Skeletal muscle satellite cell (primary cell): ENCODE measurements around the gene CCDC74B.
"Not testable (repeated sequence)": the region's sequence is repeated elsewhere in the genome, so short reads cannot be mapped to it uniquely, and the experiment has no call there.

Experiments used
- H3K27me3 ChIP-seq: 2 replicates; pipeline ENCODE4 v1.7.0; 2013; ENCODE audit warnings: low read length; ENCODE audit not compliant: control insufficient read depth, insufficient read depth
- H3K36me3 ChIP-seq: 2 replicates; pipeline ENCODE4 v1.7.0; 2013; ENCODE audit warnings: mild to moderate bottlenecking, control low read depth, low read length; ENCODE audit not compliant: insufficient read depth
- H3K4me1 ChIP-seq: 2 replicates; pipeline ENCODE4 v1.7.0; 2013; ENCODE audit warnings: low read length; ENCODE audit not compliant: control insufficient read depth, insufficient read depth
- H3K4me2 ChIP-seq: 2 replicates; pipeline ENCODE4 v1.7.0; 2013; ENCODE audit warnings: mild to moderate bottlenecking, low read length
- H3K4me3 ChIP-seq: 2 replicates; pipeline ENCODE4 v1.7.0; 2013; ENCODE audit warnings: low read length
- H3K9ac ChIP-seq: 2 replicates; pipeline ENCODE4 v1.7.0; 2013; ENCODE audit warnings: mild to moderate bottlenecking, low read depth, low read length, moderate library complexity
- H3K9me3 ChIP-seq: replicated peaks from 2 replicates; pipeline ENCODE4 v1.7.0; 2013; ENCODE audit warnings: mild to moderate bottlenecking, control low read depth, low read length

CCDC74B gene

DNA sequence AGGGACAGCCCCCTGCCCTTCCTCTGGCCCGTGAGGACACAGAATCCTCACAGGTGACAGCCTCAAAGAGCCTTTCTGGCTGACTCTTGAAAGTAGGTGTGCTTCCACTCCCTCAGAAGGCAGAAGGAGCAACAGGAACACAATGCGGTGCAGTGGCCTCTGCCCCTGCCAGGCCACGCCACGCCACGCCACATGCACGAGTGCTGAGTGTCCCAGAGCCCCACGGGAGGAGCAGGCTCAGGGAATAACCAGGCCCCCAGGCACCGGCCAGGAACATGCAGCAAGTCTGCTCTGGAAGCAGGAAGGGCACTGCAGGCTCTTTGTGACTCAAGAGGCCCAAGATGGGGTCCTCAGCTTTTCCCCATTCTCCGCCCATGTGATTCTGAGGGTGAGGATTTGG lies 18.1 kb upstream of the CCDC74B start:
- Histone ChIP-seq H3K4me1 (no peaks in the 10 kb centered on the region), H3K4me3 (no peak overlapping the region), H3K36me3 (peaks cover 30% of the 10 kb centered on the region), H3K9me3 (no peaks in the 10 kb centered on the region), H3K9ac (no peak overlapping the region), H3K27me3 (no peaks in the 10 kb centered on the region), H3K4me2 (no peak overlapping the region)

DNA sequence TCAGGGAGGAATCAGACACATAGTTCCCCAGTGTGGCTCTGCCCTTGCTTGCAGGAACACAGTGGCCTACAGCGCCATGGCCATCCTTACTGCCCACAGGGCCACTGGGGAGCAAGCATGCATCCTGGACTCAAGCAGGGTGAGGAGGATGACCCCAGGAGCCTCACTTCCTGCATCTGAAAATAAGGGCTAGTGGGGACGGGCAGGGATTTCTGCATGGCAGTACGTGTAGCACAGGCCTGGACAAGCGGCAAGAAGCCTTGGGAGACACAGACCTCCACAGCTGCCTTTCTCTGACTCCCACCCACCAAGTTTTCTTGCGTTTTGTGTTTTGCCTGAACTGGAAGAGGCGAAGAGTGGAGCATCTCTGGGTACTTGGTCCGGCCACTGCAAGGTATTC lies 17.6 kb upstream of the CCDC74B start:
- H3K36me3 ChIP-seq, result peaks cover 26% of the 10 kb centered on the region
- not testable (repeated sequence) for H3K9ac ChIP-seq, H3K4me3 ChIP-seq, H3K4me2 ChIP-seq, H3K27me3 ChIP-seq, H3K4me1 ChIP-seq, H3K9me3 ChIP-seq

DNA sequence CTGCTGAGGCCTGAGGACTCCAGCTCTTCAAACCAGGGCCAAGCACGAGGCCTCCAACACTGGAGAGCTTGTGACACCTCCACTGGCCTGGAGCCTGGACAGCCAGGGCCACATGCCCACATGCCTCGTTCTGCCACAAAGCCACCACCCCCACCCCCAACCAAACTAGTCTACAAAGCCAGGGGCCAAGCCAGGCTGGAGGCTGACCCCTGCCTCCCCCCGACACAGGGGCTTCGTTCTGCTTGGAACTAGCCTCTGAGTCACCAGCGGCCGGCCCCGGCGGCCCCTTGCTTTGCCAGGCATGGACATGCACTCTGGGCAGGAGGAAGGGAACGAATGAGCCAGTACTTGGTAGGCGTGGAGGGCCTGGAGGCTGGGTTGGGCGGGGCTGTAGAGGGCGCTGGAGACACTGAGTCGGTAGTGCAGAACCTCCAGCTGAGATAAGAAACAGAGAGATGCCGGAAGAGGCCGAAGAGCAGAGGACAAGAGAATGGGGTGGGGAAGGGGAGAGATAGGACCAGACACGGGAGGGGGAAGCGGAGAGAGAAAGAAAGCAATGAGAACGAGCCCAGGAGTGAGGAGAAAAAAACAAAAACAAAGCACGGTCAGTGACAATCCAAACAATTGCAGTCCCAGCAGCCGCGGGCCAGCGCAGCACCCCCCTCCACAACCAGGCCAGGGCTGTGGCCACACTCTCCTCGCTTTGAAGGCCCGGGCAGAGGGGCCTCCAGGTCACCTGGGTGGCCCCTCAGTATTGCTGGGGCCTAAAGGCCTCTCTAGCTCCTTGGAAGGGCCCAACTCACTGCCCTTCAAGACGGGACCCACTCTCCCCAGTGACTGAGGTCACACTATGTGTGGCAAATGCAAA lies 16.2 kb upstream of the CCDC74B start:
- not testable (repeated sequence) for H3K4me3 ChIP-seq
- H3K36me3 ChIP-seq, result peaks cover 22% of the 10 kb centered on the region

DNA sequence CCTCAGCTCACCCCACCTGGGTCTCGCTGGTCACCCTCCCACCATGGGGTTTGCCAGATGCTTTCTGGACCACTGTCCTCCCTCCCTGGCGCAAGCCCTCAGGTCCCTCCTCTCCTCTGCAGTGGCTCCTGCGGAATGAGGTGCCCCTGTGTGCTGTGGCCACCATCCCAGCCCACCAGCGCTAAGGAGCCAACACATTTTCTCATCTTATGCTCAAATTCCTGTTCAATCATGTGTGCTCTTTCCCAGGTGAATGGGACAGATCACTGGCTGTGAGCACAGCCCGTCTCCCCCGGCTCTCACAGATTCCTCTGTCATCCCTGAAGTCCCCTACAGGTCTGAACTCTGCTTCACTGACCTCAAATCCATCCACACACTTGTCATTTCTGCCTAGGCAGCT lies 15.2 kb upstream of the CCDC74B start:
- no peaks in the 10 kb centered on the region for H3K4me1 ChIP-seq
- peaks cover 15% of the 10 kb centered on the region for H3K36me3 ChIP-seq
- H3K4me3 ChIP-seq, result no peak overlapping the region
- H3K27me3 ChIP-seq, result no peaks in the 10 kb centered on the region
- H3K9me3 ChIP-seq, result no peaks in the 10 kb centered on the region
- H3K4me2 ChIP-seq, result no peak overlapping the region
- H3K9ac ChIP-seq, result no peak overlapping the region

More for the DNA sequence above, 16.2 kb upstream of the CCDC74B start:
- H3K9ac ChIP-seq, H3K4me1 ChIP-seq, H3K9me3 ChIP-seq, H3K4me2 ChIP-seq, H3K27me3 ChIP-seq: not testable (repeated sequence)

DNA sequence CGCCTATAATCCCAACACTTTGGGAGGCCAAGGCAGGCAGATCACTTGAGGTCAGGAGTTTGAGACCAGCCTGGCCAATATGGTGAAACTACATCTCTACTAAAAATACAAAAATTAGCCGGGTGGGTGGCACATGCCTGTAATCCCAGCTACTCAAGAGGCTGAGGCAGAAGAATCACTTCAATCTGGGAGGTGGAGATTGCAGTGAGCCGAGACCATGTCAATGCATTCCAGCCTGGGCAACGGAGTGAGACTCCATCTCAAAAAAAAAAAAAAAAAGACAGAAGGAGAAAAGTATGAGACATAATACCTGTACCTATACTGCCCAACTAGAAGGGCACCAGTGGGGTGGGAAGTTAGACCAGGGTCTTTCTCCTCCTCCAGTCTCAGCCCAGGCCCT lies 14.5 kb upstream of the CCDC74B start:
- not testable (repeated sequence) for H3K4me3 ChIP-seq, H3K9ac ChIP-seq, H3K9me3 ChIP-seq, H3K27me3 ChIP-seq, H3K4me2 ChIP-seq, H3K4me1 ChIP-seq
- H3K36me3 ChIP-seq, result peaks cover 16% of the 10 kb centered on the region

DNA sequence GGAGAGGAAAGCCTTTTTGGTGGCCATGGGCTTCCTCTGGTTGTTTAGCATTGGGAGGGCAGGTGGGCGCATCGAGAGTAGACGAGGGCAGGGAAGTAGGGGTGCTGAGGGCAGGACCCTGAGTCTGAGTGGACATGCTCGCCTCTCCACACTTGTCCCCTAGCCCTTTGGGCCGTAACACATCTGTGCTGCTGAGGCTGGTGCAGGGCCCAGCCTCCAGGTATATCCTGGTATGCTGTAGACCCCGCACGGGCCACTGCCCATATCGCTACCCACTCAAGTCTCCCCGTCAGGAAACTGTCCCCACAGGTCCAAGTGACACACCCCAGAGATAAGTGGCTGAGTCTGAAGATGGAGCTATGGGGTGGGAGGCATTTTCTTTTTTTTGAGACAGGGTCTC lies 13.7 kb upstream of the CCDC74B start:
- no peak overlapping the region for H3K4me3 ChIP-seq
- no peak overlapping the region for H3K4me2 ChIP-seq
- no peaks in the 10 kb centered on the region for H3K27me3 ChIP-seq
- no peaks in the 10 kb centered on the region for H3K4me1 ChIP-seq
- H3K9me3 ChIP-seq, result no peaks in the 10 kb centered on the region
- peaks cover 11% of the 10 kb centered on the region for H3K36me3 ChIP-seq
- H3K9ac ChIP-seq, result no peak overlapping the region

DNA sequence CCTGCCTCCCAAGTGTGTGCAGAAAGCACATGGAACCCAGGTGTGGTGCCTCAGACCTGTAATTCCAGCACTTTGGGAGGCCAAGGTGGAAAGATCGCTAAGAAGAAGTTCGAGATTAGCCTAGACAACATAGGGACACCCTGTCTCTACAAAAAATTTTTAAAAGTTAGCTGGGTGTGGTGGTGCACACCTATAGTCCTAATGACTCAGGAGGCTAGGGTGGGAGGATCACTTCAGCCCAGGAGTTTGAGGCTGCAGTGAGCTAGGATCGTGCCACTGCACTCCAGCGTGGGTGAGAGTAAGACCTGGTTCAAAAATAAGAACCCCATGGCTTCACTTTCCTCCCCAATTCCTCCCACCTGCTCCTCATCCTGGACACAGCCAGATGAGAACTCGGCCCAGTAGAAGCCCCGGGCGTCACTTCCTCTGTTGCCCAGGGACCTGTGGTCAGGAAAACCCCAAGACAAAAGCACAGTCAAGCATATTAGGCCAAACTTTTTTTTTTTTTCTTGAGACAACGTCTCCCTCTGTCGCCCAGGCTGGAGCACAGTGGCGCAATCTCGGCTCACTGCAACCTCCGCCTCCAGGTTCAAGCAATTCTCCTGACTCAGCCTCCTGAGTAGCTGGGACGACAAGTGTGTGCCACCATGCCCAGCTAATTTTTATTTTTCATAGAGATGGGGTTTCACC lies 13.1 kb upstream of the CCDC74B start:
- H3K4me2 ChIP-seq, H3K27me3 ChIP-seq, H3K9ac ChIP-seq, H3K4me3 ChIP-seq, H3K4me1 ChIP-seq, H3K9me3 ChIP-seq: not testable (repeated sequence)
- peaks cover 12% of the 10 kb centered on the region for H3K36me3 ChIP-seq

DNA sequence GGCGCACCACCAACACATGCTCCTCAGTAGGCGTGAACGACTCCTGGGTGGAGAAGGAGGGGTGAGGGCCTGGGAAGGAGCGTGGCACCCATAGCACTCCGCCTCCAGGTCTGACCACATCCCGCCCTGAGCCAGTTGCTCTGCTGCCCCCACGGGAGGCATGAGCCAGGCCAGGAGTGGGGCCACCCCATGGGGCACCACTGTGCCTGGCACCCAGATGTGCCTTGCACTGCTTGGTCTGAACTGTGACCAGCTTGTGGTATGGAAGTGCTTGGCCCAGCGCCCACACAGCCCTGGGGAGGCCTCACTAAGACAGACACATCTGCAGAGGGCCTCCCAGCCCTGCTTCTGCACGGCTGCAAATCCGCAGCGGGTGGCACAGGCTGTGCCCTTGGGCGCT lies 12.4 kb upstream of the CCDC74B start:
- H3K27me3 ChIP-seq, result not testable (repeated sequence)

DNA sequence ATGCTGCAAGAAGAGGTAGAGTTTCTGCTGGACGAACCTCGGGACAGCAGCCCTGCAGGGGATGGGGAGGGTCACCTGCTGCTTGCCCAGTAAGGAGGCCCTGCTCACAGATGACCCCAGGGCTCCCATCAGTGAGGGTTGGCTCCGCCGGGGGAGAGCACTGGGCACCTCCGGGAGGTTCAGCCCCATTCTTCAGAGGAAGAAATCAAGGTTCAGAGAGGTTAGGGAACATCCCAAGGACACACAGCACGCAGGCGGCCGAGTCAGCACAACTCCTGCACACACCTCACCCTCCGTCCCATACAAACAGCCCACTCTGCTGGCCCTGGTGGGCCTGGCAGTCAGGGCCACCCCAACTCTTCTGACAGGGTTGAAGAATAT lies 11.7 kb upstream of the CCDC74B start:
- H3K36me3 ChIP-seq, result peaks cover 13% of the 10 kb centered on the region
- H3K9ac ChIP-seq, result no peak overlapping the region
- no peak overlapping the region for H3K4me3 ChIP-seq
- no peak overlapping the region for H3K4me2 ChIP-seq
- no peaks in the 10 kb centered on the region for H3K4me1 ChIP-seq
- no peaks in the 10 kb centered on the region for H3K27me3 ChIP-seq
- no peaks in the 10 kb centered on the region for H3K9me3 ChIP-seq

More for the DNA sequence above, 12.4 kb upstream of the CCDC74B start:
- not testable (repeated sequence) for H3K4me1 ChIP-seq, H3K36me3 ChIP-seq, H3K4me3 ChIP-seq, H3K9ac ChIP-seq, H3K4me2 ChIP-seq, H3K9me3 ChIP-seq

DNA sequence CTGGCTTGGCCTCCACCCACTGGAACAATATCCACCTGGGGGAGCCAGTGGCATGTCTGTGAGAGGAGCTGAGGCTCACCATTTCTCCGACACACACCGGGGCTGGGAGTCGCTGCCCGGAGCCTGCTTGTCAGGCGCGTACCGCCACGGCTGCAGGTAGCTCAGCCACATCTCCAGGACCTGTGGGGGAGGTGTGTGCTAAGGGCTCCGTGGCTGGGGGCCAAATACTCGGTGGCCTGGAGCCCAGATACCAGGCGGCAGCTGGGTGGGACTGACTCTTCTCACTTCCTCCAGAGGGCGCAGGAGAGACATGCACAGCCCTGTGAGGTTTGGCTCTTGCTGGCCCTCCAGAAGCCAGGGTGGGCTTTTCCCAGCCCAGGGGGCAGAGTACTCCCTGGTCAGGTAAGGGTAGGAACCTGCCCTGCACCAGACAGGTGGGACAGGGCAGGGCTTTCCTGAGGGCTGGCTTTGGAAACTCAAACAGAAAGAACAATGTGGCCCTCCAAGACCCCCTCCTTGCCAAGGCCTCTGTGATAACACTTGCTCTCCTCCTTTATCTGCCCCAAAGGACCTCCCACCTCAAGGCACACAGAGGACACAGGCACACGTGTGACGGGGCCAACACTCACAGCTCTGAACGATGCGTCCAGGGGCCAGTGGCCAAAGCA lies 11.2 kb upstream of the CCDC74B start:
- H3K9ac ChIP-seq, H3K4me2 ChIP-seq: not testable (repeated sequence)
- peaks cover 13% of the 10 kb centered on the region for H3K36me3 ChIP-seq

DNA sequence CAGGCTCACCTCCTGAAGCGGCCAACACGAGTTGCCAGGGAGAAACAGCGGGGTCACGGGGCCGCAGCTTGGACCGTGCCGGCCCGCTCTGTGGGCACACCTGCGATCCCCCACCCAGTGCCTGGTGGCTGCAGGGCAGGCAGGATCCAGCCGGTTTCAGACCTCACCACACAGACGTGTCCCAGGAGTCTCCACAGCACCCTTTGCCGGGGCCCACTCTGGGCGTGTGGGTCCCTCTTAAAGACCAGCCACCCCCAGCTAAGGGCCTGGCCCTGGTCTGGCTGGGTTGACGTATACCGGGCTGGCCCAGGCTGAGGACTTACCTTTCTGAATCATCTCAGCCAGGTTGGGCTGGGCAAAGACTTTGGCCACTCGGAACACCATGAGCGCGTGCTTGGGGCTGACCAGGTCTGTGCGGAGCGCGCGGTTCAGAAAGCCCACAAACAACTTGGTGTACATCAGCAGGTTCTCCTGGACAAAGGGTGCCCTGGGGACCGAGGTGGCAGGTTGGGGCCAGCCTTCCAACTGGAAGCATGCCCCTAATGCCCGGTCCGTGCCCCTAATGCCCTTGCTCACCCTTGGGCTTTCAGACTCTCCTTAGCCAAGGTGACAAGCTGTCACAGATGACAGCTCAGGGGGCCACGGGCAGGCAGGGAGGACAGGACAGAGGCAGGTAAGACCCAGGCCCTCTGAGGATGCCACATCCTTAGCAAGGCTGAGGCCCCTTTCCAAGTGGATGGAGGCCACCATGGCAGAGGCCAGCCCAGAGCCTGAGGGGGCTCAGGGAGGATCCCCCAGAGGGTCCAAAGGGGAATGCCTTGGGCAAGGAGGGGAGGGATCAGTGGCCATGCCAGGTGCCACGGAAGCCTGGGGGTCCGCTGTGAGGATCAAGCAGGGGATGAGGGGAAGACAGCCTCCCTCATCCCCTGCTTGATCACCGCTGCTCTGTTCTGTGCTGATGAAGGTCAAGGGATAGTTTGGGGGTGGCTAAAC lies 10.2 kb upstream of the CCDC74B start:
- Histone ChIP-seq H3K36me3 (peaks cover 13% of the 10 kb centered on the region), H3K4me1 (no peaks in the 10 kb centered on the region), H3K9ac (no peak overlapping the region)

More for the DNA sequence above, 11.2 kb upstream of the CCDC74B start:
- not testable (repeated sequence) for H3K27me3 ChIP-seq, H3K4me3 ChIP-seq, H3K4me1 ChIP-seq, H3K9me3 ChIP-seq

More for the DNA sequence above, 10.2 kb upstream of the CCDC74B start:
- Histone ChIP-seq H3K4me2 (no peak overlapping the region), H3K4me3 (no peak overlapping the region), H3K9me3 (no peaks in the 10 kb centered on the region), H3K27me3 (no peaks in the 10 kb centered on the region)
